Caco-2 (cell line): ENCODE data around the gene PTPRN2. TPM values are rescaled to one million over a fixed set of nuclear protein-coding genes. Genes with fewer than 3 reads are reported as not detected.

ENCODE experiments used
- BruUV-seq: library from RNA; stranded (reverse); fragments of 400-500 nt; replicated peaks from 2 replicates; lab custom pipeline; 2021; lab: Mats Ljungman, UMichigan
- CTCF ChIA-PET: fragments of 300-600 bp; sonication (Branson Sonifier 250); formaldehyde crosslinking; loops from one replicate; lab custom pipeline; 2022; ENCODE audit warnings: antibody characterized with exemption; lab: Charles Lee
- POLR2A ChIA-PET: fragments of 300-600 bp; sonication (Branson Sonifier 250); formaldehyde crosslinking; loops from one replicate; lab custom pipeline; 2022; ENCODE audit warnings: antibody characterized with exemption; lab: Charles Lee
- DNase-seq, 2 experiments: peaks; one replicate each; pipeline versions ENCODE4 v3.0.0 to v3.0.0-alpha.2; 2020 to 2022
- H3K27me3 ChIP-seq: replicated peaks from 2 replicates; pipeline ENCODE4 v1.6.0; 2011; ENCODE audit warnings: low read length; ENCODE audit not compliant: control insufficient read depth, insufficient read depth
- H3K36me3 ChIP-seq: 2 replicates; pipeline ENCODE4 v1.5.1; 2011; ENCODE audit warnings: low read length; ENCODE audit not compliant: control insufficient read depth, insufficient read depth
- H3K4me1 ChIP-seq: fragments of 250-450 bp; sonication (Bioruptor Pico); 2 replicates; pipeline ENCODE4 v1.5.1; 2020; ENCODE audit warnings: mild to moderate bottlenecking
- H3K4me3 ChIP-seq: 2 replicates; pipeline ENCODE4 v1.5.1; 2011; ENCODE audit warnings: low read depth, mild to moderate bottlenecking, control low read depth, low read length
- H3K9me3 ChIP-seq: fragments of 250-450 bp; sonication (Bioruptor Pico); 2 replicates; pipeline ENCODE4 v1.5.1; 2020; ENCODE audit warnings: mild to moderate bottlenecking, moderate library complexity
- H3K27ac Mint-ChIP-seq: one replicate; pipeline ENCODE4 v1.8.0; 2022; ENCODE audit warnings: mixed read lengths; ENCODE audit not compliant: unreplicated experiment
- H3K27me3 Mint-ChIP-seq: one replicate; pipeline ENCODE4 v1.8.0; 2022; ENCODE audit warnings: mixed read lengths; ENCODE audit not compliant: insufficient read depth, unreplicated experiment
- H3K36me3 Mint-ChIP-seq: one replicate; pipeline ENCODE4 v1.8.0; 2022; ENCODE audit warnings: mild to moderate bottlenecking, mixed read lengths; ENCODE audit not compliant: insufficient read depth, unreplicated experiment
- H3K4me1 Mint-ChIP-seq: one replicate; pipeline ENCODE4 v1.8.0; 2022; ENCODE audit warnings: low read depth, mixed read lengths; ENCODE audit not compliant: unreplicated experiment
- H3K4me3 Mint-ChIP-seq: one replicate; pipeline ENCODE4 v1.8.0; 2022; ENCODE audit warnings: mild to moderate bottlenecking, moderate library complexity, mixed read lengths; ENCODE audit not compliant: unreplicated experiment
- H3K9me3 Mint-ChIP-seq: one replicate; pipeline ENCODE4 v1.8.0; 2022; ENCODE audit warnings: mixed read lengths; ENCODE audit not compliant: unreplicated experiment
- intact Hi-C: fragments of 100-400 bp; cut with micrococcal nuclease; formaldehyde crosslinking; loops from one replicate; pipeline ENCODE4 v1.10.0; 2022; ENCODE audit not compliant: unreplicated experiment
- total RNA-seq: library from RNA; stranded (reverse); gene quantifications from 2 replicates; pipeline ENCODE4 v1.2.3, GENCODE V29; 2022
- TF ChIP-seq, protein P1 (sequence below), 2 experiments: fragments of 200-600 bp in 1 of 2; IDR thresholded peaks; 1 replicate in 1 of 2; 2 replicates in 1 of 2; pipeline versions ENCODE4 v1.5.1 to v1.8.0; 2011 to 2022; ENCODE audit warnings: antibody characterized with exemption in 1 of 2, control low read depth in 1 of 2, inconsistent platforms in 1 of 2, low read depth in 1 of 2, low read length in 1 of 2, mild to moderate bottlenecking in 1 of 2, moderate library complexity in 1 of 2; ENCODE audit not compliant: insufficient read depth in 1 of 2, severe bottlenecking in 1 of 2, unreplicated experiment in 1 of 2

PTPRN2 gene
- total RNA-seq, 1 experiment from 2014 or later: 1.4 TPM

DNA sequence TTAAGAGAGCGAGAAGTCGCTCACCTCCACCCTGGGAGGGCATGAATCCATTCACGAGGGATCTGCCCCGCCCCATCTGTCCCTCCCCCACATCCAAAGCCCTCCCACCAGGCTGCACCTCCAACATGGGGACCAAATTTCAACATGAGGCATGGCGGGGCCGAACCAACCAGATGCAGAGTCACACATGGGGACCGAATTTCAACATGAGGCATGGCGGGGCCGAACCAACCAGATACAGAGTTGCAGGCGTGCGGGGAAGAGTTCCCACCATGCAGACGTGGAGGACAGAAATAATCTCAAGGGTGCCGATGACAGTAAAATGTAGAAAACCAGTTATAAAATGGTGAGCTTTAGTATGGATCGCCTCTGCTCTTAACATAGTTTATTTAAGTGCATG lies 686.5 kb downstream of the PTPRN2 start:
- peaks cover 6% of the 10 kb centered on the region for H3K36me3 Mint-ChIP-seq
- no peaks in the 10 kb centered on the region for H3K4me1 Mint-ChIP-seq
- Histone ChIP-seq H3K9me3 (no peaks in the 10 kb centered on the region), H3K4me3 (no peak overlapping the region), H3K4me1 (no peaks in the 10 kb centered on the region), H3K36me3 (no peaks in the 10 kb centered on the region), H3K27me3 (no peaks in the 10 kb centered on the region)
- intact Hi-C loops: no loop called here
- no TSS peak for BruUV-seq
- ChIA-PET CTCF (no interaction called here), POLR2A (no interaction called here)
- TF ChIP-seq, protein P1, sequence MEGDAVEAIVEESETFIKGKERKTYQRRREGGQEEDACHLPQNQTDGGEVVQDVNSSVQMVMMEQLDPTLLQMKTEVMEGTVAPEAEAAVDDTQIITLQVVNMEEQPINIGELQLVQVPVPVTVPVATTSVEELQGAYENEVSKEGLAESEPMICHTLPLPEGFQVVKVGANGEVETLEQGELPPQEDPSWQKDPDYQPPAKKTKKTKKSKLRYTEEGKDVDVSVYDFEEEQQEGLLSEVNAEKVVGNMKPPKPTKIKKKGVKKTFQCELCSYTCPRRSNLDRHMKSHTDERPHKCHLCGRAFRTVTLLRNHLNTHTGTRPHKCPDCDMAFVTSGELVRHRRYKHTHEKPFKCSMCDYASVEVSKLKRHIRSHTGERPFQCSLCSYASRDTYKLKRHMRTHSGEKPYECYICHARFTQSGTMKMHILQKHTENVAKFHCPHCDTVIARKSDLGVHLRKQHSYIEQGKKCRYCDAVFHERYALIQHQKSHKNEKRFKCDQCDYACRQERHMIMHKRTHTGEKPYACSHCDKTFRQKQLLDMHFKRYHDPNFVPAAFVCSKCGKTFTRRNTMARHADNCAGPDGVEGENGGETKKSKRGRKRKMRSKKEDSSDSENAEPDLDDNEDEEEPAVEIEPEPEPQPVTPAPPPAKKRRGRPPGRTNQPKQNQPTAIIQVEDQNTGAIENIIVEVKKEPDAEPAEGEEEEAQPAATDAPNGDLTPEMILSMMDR (IDR thresholded peaks at IDR 0.05; ENCODE audit: insufficient read depth in 1 of 2, low read depth in 1 of 2, low read length in 1 of 2, severe bottlenecking in 1 of 2, unreplicated experiment in 1 of 2): no peak
- H3K4me3 Mint-ChIP-seq: no peak overlapping the region
- H3K27ac Mint-ChIP-seq: no peak overlapping the region
- H3K27me3 Mint-ChIP-seq: no peaks in the 10 kb centered on the region
- DNase-seq: no peak
- H3K9me3 Mint-ChIP-seq: peaks cover 6% of the 10 kb centered on the region

DNA sequence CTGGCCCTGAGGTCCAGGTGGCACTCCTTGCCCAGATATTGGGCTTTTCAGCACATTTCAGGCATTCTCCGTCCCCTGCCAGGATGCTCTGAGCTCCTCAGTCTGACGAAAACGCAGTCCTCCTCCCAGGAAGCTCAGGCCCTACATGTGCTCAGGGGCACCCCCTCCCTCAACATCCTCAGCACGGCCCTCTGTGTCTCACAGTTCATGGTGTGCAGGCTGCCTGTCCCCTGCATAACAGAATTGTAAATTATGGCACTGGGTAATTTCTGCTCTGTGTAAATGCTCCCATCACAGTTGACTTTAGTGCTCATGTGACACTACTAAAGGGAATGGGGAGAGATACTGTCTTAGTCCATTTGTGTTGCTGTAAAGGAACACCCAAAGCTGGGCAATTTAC lies 687.1 kb downstream of the PTPRN2 start:
- TF ChIP-seq, protein P1 (IDR thresholded peaks at IDR 0.05; ENCODE audit: insufficient read depth in 1 of 2, low read depth in 1 of 2, low read length in 1 of 2, severe bottlenecking in 1 of 2, unreplicated experiment in 1 of 2): no peak
- H3K36me3 Mint-ChIP-seq: peaks cover 6% of the 10 kb centered on the region
- Histone ChIP-seq H3K36me3 (no peaks in the 10 kb centered on the region), H3K9me3 (no peaks in the 10 kb centered on the region), H3K27me3 (no peaks in the 10 kb centered on the region), H3K4me3 (no peak overlapping the region), H3K4me1 (no peaks in the 10 kb centered on the region)
- no peak overlapping the region for H3K4me3 Mint-ChIP-seq
- peaks cover 10% of the 10 kb centered on the region for H3K9me3 Mint-ChIP-seq
- no peaks in the 10 kb centered on the region for H3K27me3 Mint-ChIP-seq
- no peak for DNase-seq
- intact Hi-C loops: no loop called here
- POLR2A ChIA-PET: no interaction called here
- no peaks in the 10 kb centered on the region for H3K4me1 Mint-ChIP-seq
- CTCF ChIA-PET: no interaction called here
- no peak overlapping the region for H3K27ac Mint-ChIP-seq
- no TSS peak for BruUV-seq

DNA sequence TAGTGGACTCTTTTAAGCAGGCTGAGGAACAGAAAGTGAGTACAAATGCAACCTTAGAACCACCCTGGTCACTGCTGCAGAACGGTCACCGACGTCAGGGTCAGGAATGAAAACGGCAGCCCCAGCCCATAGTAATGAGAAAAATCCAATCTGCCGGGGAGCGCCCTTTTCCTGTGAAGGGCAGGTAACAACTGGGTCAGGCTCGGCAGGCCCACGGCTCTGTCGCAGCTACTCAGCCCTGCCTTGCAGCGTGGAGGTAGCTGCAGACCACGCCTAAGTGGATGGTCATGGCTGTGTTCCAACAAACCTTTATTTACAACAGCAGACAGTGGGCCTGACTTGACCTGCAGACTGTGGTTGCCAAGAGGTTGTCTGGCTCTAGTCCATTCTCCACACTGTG lies 687.6 kb downstream of the PTPRN2 start:
- TF ChIP-seq, protein P1 (IDR thresholded peaks at IDR 0.05; ENCODE audit: insufficient read depth in 1 of 2, low read depth in 1 of 2, low read length in 1 of 2, severe bottlenecking in 1 of 2, unreplicated experiment in 1 of 2): no peak
- H3K9me3 Mint-ChIP-seq: peaks cover 16% of the 10 kb centered on the region
- peaks cover 3% of the 10 kb centered on the region for H3K27me3 Mint-ChIP-seq
- Histone ChIP-seq H3K4me1 (no peaks in the 10 kb centered on the region), H3K36me3 (no peaks in the 10 kb centered on the region), H3K9me3 (no peaks in the 10 kb centered on the region), H3K4me3 (no peak overlapping the region), H3K27me3 (no peaks in the 10 kb centered on the region)
- intact Hi-C loops: no loop called here
- BruUV-seq: no TSS peak
- ChIA-PET CTCF (no interaction called here), POLR2A (no interaction called here)
- H3K27ac Mint-ChIP-seq: no peak overlapping the region
- H3K36me3 Mint-ChIP-seq: peaks cover 6% of the 10 kb centered on the region
- H3K4me3 Mint-ChIP-seq: no peak overlapping the region
- DNase-seq: no peak
- H3K4me1 Mint-ChIP-seq: no peaks in the 10 kb centered on the region
